Measurements from ENCODE around the gene TPRG1. TPM values are rescaled to one million over a fixed set of nuclear protein-coding genes. Genes with fewer than 3 reads are reported as not detected.

TPRG1 gene
- total and polyA plus RNA-seq, 4 donors = 1.0 to 46.6 (median 6.9) TPM

DNA sequence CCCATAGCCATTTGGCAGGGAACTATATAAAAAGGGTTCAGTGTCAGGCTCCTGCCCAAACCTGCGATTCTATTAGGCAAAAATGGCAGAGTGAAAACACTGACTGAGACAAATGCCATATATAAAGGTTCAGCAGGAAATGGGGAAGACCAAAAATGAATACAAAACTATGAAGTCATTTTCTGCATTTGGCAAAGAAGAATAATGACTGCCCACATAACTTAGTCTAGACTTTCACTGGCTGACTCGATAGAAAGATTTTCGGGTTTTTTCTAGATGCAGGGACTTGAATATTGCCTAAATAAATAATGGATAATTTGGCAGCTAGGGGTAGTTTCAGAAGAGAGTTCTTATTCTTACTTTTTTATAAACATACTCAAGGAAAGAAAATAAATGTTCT is 178.0 kb downstream of the TPRG1 start:
- no peak overlapping the region for H3K9ac ChIP-seq (ENCODE audit: low read depth in 1 of 2, low read length in 2 of 2)
- H3K36me3 ChIP-seq (ENCODE audit: control insufficient read depth in 4 of 4, insufficient read depth in 3 of 4, low read depth in 1 of 4, low read length in 3 of 4) = no peaks in the 10 kb centered on the region
- TF ChIP-seq YY1 (IDR thresholded peaks at IDR 0.05) (no peak), RXRA (IDR thresholded peaks at IDR 0.05) (no peak), FOXA2 (IDR thresholded peaks at IDR 0.05) (no peak), RAD21 (IDR thresholded peaks at IDR 0.05) (no peak), FOXA1 (IDR thresholded peaks at IDR 0.05) (no peak), JUND (IDR thresholded peaks at IDR 0.05) (no peak)
- TF ChIP-seq, protein P1, sequence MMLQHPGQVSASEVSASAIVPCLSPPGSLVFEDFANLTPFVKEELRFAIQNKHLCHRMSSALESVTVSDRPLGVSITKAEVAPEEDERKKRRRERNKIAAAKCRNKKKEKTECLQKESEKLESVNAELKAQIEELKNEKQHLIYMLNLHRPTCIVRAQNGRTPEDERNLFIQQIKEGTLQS (IDR thresholded peaks at IDR 0.05) = no peak
- TF ChIP-seq, protein P2, sequence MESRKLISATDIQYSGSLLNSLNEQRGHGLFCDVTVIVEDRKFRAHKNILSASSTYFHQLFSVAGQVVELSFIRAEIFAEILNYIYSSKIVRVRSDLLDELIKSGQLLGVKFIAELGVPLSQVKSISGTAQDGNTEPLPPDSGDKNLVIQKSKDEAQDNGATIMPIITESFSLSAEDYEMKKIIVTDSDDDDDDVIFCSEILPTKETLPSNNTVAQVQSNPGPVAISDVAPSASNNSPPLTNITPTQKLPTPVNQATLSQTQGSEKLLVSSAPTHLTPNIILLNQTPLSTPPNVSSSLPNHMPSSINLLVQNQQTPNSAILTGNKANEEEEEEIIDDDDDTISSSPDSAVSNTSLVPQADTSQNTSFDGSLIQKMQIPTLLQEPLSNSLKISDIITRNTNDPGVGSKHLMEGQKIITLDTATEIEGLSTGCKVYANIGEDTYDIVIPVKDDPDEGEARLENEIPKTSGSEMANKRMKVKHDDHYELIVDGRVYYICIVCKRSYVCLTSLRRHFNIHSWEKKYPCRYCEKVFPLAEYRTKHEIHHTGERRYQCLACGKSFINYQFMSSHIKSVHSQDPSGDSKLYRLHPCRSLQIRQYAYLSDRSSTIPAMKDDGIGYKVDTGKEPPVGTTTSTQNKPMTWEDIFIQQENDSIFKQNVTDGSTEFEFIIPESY (IDR thresholded peaks at IDR 0.05) = no peak
- H3K4me3 ChIP-seq (ENCODE audit: low read depth in 1 of 3, low read length in 3 of 3) = no peak overlapping the region
- H3K27ac ChIP-seq (ENCODE audit: low read depth in 1 of 2, low read length in 2 of 2) = no peak overlapping the region
- H3K9me3 ChIP-seq (ENCODE audit: control insufficient read depth in 4 of 4, low read length in 3 of 4) = no peaks in the 10 kb centered on the region
- DNase-seq (ENCODE audit: low spot score) = no peak
- H3K27me3 ChIP-seq (ENCODE audit: control insufficient read depth in 4 of 4, insufficient read depth in 4 of 4, low read length in 3 of 4) = no peaks in the 10 kb centered on the region
- 80% methylated on average over 3 of the region's 3 CpGs for WGBS
- no peaks in the 10 kb centered on the region for H3K4me1 ChIP-seq (ENCODE audit: control insufficient read depth in 4 of 4, insufficient read depth in 4 of 4, low read length in 3 of 4)

DNA sequence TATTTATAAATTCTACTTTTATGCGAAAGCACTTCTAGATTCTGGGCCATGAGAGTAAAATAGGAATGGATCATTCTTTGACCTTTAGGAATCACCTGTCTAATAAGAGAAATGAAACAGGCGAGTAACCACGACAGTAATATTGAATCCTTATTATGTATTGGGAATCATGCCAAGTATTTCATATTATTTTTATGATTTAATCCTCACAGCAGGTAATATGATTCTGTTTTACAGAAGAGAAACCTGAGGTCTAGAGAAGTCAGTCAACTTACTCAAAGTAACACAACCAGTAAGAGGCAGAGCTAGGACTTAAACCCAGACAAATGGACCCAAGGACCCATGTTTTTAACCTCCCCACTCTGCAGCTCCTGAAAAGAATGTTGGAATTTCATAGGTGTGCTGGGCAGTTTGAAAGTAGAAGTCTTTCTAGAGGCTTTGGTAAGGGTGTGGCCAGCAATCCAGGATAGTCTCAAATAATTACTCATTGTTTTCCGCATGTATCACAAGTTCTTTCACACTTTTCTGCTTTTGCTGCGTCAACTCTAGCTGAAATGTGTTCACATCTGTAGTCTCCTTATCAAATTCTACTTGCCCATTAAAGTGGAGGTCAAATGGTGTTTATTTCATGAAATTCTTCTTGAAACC is 181.7 kb downstream of the TPRG1 start:
- Histone ChIP-seq H3K9ac (ENCODE audit: low read depth in 1 of 2, low read length in 2 of 2) (no peak overlapping the region), H3K27me3 (ENCODE audit: control insufficient read depth in 4 of 4, insufficient read depth in 4 of 4, low read length in 3 of 4) (no peaks in the 10 kb centered on the region), H3K4me3 (ENCODE audit: low read depth in 1 of 3, low read length in 3 of 3) (no peak overlapping the region), H3K36me3 (ENCODE audit: control insufficient read depth in 4 of 4, insufficient read depth in 3 of 4, low read depth in 1 of 4, low read length in 3 of 4) (no peaks in the 10 kb centered on the region), H3K4me1 (ENCODE audit: control insufficient read depth in 4 of 4, insufficient read depth in 4 of 4, low read length in 3 of 4) (peaks cover 0 to 5% (median under 1%) of the 10 kb centered on the region in 4 donors), H3K9me3 (ENCODE audit: control insufficient read depth in 4 of 4, low read length in 3 of 4) (no peaks in the 10 kb centered on the region), H3K27ac (ENCODE audit: low read depth in 1 of 2, low read length in 2 of 2) (no peak overlapping the region)
- TF ChIP-seq TAF1 (conservative IDR thresholded peaks at IDR 0.05) = no peak
- TF ChIP-seq HNF4G (IDR thresholded peaks at IDR 0.05) = no peak
- TF ChIP-seq JUND (IDR thresholded peaks at IDR 0.05) = no peak
- no peak for TF ChIP-seq FOXA1 (IDR thresholded peaks at IDR 0.05)
- TF ChIP-seq GABPA (IDR thresholded peaks at IDR 0.05 in 1 of 2, conservative IDR thresholded peaks at IDR 0.05 in 1 of 2) = no peak
- DNase-seq (ENCODE audit: low spot score) = no peak
- 93% methylated on average over 5 of the region's 5 CpGs for WGBS

DNA sequence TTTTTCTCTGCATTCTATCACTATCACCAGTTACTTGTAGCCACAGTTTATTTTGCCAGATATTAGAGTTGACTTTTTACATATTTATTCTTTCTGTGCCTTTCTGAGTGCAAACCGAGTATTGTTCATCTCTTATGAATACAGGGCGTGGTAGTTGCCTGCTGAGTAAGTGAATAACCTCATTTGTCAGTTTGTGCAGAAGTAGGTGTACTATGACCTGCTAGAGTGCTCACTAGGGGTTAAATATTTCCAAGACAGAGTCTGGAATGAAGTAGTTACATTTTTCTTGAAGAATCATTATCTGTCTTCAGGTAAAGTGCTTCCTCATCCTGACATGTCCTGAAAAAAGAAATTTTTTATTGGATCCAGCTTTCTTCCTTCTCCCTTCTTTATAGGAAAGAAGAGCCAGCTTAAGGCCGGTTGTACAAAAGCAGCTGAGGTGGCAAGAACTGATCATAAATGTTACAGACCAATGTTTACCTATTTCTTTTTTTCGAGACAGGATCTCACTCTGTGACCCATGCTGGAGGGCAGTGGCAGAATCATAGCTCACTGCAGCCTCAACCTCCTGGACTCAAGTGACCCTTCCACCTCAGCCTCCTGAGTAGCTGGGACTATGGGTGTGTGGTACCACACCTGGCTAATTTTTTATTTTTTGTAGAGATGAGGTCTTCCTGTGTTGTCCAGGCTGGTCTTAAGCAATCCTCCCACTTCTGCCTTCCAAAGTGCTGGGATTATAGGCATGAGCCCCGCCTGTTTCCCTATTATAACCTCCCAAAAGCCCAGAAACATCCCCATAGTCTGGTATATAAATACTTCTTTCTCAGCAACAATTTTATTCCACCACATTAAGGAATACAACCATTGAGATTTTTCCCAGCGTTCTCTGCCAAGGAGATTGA is 182.5 kb downstream of the TPRG1 start:
- DNase-seq (ENCODE audit: low spot score) = no peak
- Histone ChIP-seq H3K4me1 (ENCODE audit: control insufficient read depth in 4 of 4, insufficient read depth in 4 of 4, low read length in 3 of 4) (peaks cover 0 to 5% (median under 1%) of the 10 kb centered on the region in 4 donors), H3K9ac (ENCODE audit: low read depth in 1 of 2, low read length in 2 of 2) (no peak overlapping the region), H3K36me3 (ENCODE audit: control insufficient read depth in 4 of 4, insufficient read depth in 3 of 4, low read depth in 1 of 4, low read length in 3 of 4) (no peaks in the 10 kb centered on the region), H3K4me3 (ENCODE audit: low read depth in 1 of 3, low read length in 3 of 3) (no peak overlapping the region), H3K9me3 (ENCODE audit: control insufficient read depth in 4 of 4, low read length in 3 of 4) (no peaks in the 10 kb centered on the region), H3K27ac (ENCODE audit: low read depth in 1 of 2, low read length in 2 of 2) (no peak overlapping the region), H3K27me3 (ENCODE audit: control insufficient read depth in 4 of 4, insufficient read depth in 4 of 4, low read length in 3 of 4) (no peaks in the 10 kb centered on the region)
- WGBS = 85% methylated on average over 6 of the region's 6 CpGs
- TF ChIP-seq TAF1 (conservative IDR thresholded peaks at IDR 0.05) (no peak), EGR1 (IDR thresholded peaks at IDR 0.05; ENCODE audit: low read depth in 2 of 2) (no peak), RXRA (IDR thresholded peaks at IDR 0.05) (no peak), FOXA1 (IDR thresholded peaks at IDR 0.05) (no peak), HNF4G (IDR thresholded peaks at IDR 0.05) (no peak), FOXA2 (IDR thresholded peaks at IDR 0.05) (no peak), SP1 (IDR thresholded peaks at IDR 0.05) (no peak), NR2F2 (IDR thresholded peaks at IDR 0.05) (no peak)
- TF ChIP-seq, protein P3, sequence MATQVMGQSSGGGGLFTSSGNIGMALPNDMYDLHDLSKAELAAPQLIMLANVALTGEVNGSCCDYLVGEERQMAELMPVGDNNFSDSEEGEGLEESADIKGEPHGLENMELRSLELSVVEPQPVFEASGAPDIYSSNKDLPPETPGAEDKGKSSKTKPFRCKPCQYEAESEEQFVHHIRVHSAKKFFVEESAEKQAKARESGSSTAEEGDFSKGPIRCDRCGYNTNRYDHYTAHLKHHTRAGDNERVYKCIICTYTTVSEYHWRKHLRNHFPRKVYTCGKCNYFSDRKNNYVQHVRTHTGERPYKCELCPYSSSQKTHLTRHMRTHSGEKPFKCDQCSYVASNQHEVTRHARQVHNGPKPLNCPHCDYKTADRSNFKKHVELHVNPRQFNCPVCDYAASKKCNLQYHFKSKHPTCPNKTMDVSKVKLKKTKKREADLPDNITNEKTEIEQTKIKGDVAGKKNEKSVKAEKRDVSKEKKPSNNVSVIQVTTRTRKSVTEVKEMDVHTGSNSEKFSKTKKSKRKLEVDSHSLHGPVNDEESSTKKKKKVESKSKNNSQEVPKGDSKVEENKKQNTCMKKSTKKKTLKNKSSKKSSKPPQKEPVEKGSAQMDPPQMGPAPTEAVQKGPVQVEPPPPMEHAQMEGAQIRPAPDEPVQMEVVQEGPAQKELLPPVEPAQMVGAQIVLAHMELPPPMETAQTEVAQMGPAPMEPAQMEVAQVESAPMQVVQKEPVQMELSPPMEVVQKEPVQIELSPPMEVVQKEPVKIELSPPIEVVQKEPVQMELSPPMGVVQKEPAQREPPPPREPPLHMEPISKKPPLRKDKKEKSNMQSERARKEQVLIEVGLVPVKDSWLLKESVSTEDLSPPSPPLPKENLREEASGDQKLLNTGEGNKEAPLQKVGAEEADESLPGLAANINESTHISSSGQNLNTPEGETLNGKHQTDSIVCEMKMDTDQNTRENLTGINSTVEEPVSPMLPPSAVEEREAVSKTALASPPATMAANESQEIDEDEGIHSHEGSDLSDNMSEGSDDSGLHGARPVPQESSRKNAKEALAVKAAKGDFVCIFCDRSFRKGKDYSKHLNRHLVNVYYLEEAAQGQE (IDR thresholded peaks at IDR 0.05) = no peak
- TF ChIP-seq, protein P4, sequence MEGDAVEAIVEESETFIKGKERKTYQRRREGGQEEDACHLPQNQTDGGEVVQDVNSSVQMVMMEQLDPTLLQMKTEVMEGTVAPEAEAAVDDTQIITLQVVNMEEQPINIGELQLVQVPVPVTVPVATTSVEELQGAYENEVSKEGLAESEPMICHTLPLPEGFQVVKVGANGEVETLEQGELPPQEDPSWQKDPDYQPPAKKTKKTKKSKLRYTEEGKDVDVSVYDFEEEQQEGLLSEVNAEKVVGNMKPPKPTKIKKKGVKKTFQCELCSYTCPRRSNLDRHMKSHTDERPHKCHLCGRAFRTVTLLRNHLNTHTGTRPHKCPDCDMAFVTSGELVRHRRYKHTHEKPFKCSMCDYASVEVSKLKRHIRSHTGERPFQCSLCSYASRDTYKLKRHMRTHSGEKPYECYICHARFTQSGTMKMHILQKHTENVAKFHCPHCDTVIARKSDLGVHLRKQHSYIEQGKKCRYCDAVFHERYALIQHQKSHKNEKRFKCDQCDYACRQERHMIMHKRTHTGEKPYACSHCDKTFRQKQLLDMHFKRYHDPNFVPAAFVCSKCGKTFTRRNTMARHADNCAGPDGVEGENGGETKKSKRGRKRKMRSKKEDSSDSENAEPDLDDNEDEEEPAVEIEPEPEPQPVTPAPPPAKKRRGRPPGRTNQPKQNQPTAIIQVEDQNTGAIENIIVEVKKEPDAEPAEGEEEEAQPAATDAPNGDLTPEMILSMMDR (IDR thresholded peaks at IDR 0.05; ENCODE audit: low read depth, low read length, missing input control) = no peak
- TF ChIP-seq, protein P2 (IDR thresholded peaks at IDR 0.05) = no peak

Measured in liver (tissue), 9 donors.